Neural progenitor cell (in vitro differentiated cells): ENCODE measurements around the gene DHX29.

Experiments used
- EZH2phosphoT487 ChIP-seq: fragments of 200-600 bp; sonication (generic); IDR thresholded peaks from 2 replicates; pipeline ENCODE4 v1.6.1; 2017; ENCODE audit warnings: antibody characterized with exemption
- TF ChIP-seq, protein P1 (sequence below): fragments of 200-600 bp; sonication (generic); IDR thresholded peaks from 2 replicates; pipeline ENCODE4 v1.5.1; 2017; ENCODE audit warnings: antibody characterized with exemption, mild to moderate bottlenecking

DNA sequence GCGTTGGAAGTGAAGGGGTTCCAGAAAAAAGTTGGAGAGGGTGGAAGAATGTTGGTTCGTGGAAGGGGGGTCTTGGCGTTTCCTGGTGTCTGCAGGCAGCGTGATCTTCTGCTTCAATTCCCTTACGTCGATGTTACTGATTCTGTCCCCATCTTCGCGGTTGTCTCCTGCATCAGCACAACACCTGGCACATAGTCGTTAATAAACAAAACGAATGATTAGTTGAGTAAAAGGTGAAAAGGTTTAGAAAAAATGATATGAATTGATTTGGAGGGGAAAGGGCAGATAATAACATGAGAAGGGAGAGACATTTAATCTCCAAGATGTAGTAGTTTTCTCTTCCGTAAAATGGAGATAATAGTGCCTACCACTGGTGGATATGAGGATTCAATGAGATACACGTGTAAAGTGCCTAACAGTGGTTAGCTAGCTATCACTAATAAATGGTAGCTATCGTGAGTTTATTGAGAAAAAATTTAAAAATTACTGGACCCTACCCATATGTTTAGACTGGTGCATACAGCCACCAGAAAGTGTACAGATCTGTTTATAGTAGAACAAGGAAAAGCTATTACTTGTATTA lies 851 bp upstream of the DHX29 start:
- TF ChIP-seq, protein P1, sequence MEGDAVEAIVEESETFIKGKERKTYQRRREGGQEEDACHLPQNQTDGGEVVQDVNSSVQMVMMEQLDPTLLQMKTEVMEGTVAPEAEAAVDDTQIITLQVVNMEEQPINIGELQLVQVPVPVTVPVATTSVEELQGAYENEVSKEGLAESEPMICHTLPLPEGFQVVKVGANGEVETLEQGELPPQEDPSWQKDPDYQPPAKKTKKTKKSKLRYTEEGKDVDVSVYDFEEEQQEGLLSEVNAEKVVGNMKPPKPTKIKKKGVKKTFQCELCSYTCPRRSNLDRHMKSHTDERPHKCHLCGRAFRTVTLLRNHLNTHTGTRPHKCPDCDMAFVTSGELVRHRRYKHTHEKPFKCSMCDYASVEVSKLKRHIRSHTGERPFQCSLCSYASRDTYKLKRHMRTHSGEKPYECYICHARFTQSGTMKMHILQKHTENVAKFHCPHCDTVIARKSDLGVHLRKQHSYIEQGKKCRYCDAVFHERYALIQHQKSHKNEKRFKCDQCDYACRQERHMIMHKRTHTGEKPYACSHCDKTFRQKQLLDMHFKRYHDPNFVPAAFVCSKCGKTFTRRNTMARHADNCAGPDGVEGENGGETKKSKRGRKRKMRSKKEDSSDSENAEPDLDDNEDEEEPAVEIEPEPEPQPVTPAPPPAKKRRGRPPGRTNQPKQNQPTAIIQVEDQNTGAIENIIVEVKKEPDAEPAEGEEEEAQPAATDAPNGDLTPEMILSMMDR = no peak
- TF ChIP-seq EZH2phosphoT487 = no peak
